ENCODE results near the gene CCDC90B. TPM values are rescaled to one million over a fixed set of nuclear protein-coding genes. Genes with fewer than 3 reads are reported as not detected.
"Not testable (repeated sequence)": the region's sequence is repeated elsewhere in the genome, so short reads cannot be mapped to it uniquely, and the experiment has no call there.

CCDC90B gene
- total RNA-seq, 4 donors from 2014 or later: 7.4 to 87.1 (median 47.7) TPM

- Histone ChIP-seq H3K36me3 (no peaks in the 10 kb centered on the region), H3K4me3 (no peak overlapping the region), H3K27me3 (no peaks in the 10 kb centered on the region), H3K4me1 (no peaks in the 10 kb centered on the region), H3K9me3 (no peaks in the 10 kb centered on the region), H3K27ac (no peak overlapping the region)
- DNase-seq: no peak
- TF ChIP-seq POLR2A (IDR thresholded peaks at IDR 0.05): no peak
- TF ChIP-seq, protein P1, sequence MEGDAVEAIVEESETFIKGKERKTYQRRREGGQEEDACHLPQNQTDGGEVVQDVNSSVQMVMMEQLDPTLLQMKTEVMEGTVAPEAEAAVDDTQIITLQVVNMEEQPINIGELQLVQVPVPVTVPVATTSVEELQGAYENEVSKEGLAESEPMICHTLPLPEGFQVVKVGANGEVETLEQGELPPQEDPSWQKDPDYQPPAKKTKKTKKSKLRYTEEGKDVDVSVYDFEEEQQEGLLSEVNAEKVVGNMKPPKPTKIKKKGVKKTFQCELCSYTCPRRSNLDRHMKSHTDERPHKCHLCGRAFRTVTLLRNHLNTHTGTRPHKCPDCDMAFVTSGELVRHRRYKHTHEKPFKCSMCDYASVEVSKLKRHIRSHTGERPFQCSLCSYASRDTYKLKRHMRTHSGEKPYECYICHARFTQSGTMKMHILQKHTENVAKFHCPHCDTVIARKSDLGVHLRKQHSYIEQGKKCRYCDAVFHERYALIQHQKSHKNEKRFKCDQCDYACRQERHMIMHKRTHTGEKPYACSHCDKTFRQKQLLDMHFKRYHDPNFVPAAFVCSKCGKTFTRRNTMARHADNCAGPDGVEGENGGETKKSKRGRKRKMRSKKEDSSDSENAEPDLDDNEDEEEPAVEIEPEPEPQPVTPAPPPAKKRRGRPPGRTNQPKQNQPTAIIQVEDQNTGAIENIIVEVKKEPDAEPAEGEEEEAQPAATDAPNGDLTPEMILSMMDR (IDR thresholded peaks at IDR 0.05): no peak
- intact Hi-C loops (cut with DNase I; ENCODE audit: low total_unique reads): no loop called here
Measured at GRCh38 chr11:83272627-83273026, 13.5 kb downstream of the CCDC90B start.

DNA sequence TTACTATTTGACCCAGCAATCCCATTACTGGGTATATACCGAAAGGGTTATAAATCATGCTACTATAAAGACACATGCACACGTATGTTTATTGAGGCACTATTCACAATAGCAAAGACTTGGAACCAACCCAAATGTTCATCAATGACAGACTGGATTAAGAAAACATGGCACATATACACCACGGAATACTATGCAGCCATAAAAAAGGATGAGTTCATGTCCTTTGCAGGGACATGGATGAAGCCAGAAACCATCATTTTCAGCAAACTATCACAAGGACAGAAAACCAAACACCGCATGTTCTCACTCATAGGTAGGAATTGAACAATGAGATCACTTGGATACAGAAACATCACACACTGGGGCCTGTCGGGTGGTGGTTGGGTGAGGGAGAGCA is 14.4 kb downstream of the CCDC90B start:
- H3K4me1 ChIP-seq; H3K9me3 ChIP-seq; H3K27ac ChIP-seq; intact Hi-C loops (cut with DNase I; ENCODE audit: low total_unique reads); H3K4me3 ChIP-seq; H3K36me3 ChIP-seq; DNase-seq; H3K27me3 ChIP-seq: not testable (repeated sequence)

DNA sequence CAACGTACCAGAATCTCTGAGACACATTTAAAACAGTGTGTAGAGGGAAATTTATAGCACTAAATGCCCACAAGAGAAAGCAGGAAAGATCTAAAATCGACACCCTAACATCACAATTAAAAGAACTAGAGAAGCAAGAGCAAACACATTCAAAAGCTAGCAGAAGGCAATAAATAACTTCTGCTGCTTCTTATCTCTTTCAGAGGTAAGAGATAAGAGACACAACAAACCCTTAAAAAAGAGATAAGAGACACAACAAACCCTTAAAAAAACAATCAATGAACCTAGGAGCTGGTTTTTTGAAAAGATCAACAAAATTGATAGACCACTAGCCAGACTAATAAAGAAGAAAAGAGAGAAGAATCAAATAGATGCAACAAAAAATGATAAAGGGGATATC is 17.1 kb downstream of the CCDC90B start:
- DNase-seq; intact Hi-C loops (cut with DNase I; ENCODE audit: low total_unique reads); H3K9me3 ChIP-seq; H3K27me3 ChIP-seq; H3K4me3 ChIP-seq; H3K4me1 ChIP-seq; H3K36me3 ChIP-seq; H3K27ac ChIP-seq: not testable (repeated sequence)

GRCh38 chr11:83265331-83265730 is 20.8 kb downstream of the CCDC90B start:
- intact Hi-C loops (cut with DNase I; ENCODE audit: low total_unique reads): no loop called here
- no peak overlapping the region for H3K4me3 ChIP-seq
- H3K4me1 ChIP-seq: no peaks in the 10 kb centered on the region
- TF ChIP-seq, protein P1 (IDR thresholded peaks at IDR 0.05): no peak
- TF ChIP-seq POLR2A (IDR thresholded peaks at IDR 0.05): no peak
- H3K9me3 ChIP-seq: no peaks in the 10 kb centered on the region
- no peaks in the 10 kb centered on the region for H3K27me3 ChIP-seq
- H3K36me3 ChIP-seq: no peaks in the 10 kb centered on the region
- no peak overlapping the region for H3K27ac ChIP-seq
- DNase-seq: no peak

DNA sequence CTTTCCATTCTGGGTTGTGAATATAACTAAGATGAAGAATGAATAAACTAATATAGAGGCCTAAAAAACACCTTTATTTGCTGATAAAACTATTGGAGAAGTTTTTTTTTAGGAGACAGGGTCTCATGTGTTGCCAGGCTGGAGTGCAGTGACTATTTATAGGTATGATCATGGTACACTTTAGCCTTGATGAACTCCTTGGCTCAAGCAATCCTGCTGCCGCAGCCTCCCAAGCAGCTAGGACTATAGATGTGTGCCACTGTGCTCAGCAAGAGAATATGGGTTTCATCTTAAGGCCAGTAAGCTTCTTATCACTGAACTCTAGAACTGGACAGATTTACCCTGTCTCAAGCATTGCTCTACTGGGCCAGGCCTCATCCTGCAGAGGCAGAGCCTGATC is 26.6 kb downstream of the CCDC90B start:
- no peaks in the 10 kb centered on the region for H3K9me3 ChIP-seq
- intact Hi-C loops (cut with DNase I; ENCODE audit: low total_unique reads): no loop called here
- no peak overlapping the region for H3K27ac ChIP-seq
- no peak for DNase-seq
- H3K36me3 ChIP-seq: no peaks in the 10 kb centered on the region
- TF ChIP-seq, protein P1 (IDR thresholded peaks at IDR 0.05): no peak
- no peak for TF ChIP-seq POLR2A (IDR thresholded peaks at IDR 0.05)
- no peak overlapping the region for H3K4me3 ChIP-seq
- no peaks in the 10 kb centered on the region for H3K27me3 ChIP-seq
- H3K4me1 ChIP-seq: no peaks in the 10 kb centered on the region

GRCh38 chr11:83257761-83258168 is 28.4 kb downstream of the CCDC90B start:
- peak in 1 of 2 donors; percentile 18 for DNase-seq
- Histone ChIP-seq H3K4me1 (no peaks in the 10 kb centered on the region), H3K27me3 (no peaks in the 10 kb centered on the region), H3K4me3 (no peak overlapping the region), H3K27ac (no peak overlapping the region), H3K9me3 (no peaks in the 10 kb centered on the region), H3K36me3 (no peaks in the 10 kb centered on the region)
- TF ChIP-seq, protein P1 (IDR thresholded peaks at IDR 0.05): no peak
- TF ChIP-seq POLR2A (IDR thresholded peaks at IDR 0.05): no peak
- intact Hi-C loops (cut with DNase I; ENCODE audit: low total_unique reads): no loop called here
